ENCODE measurements around the gene ELN.

DNA sequence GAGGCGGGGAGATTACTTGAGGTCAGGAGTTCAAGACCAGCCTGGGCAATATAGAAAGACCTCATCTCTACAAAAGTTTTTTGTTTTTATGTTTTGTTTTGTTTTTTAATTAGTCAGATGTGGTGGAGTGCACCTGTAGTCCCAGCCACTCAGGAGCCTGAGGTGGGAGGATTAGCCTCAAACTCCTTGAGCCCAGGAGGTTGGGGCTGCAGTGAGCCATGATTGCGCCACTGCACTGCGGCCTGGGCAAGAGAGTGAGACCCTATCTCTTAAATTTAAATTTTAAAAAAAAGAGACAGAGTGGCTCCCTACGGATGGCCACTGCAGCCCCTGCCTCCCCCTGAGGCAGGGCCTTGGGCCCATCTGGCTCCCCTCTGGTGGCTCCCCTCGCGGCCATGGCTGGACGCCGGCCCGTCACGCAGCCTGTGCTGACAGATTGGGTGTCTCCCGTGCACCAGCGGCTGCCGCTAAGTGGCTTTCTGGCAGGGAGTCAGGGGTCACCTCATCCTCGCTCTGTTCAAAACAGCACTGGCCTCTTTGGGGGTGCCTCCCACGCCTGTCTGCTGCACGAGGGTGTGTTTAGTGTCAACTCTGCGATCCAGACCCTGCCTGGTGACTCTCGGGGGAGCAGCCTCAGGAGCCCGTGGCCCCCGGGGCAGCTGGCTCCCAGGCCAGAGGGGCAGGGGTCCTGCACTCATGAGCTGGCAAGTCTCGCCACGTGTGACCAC lies 44.4 kb upstream of the ELN start:
- TF ChIP-seq TEAD4 (IDR thresholded peaks at IDR 0.05) = no peak
- TF ChIP-seq CREB1 (IDR thresholded peaks at IDR 0.05; ENCODE audit: low read depth) = no peak
- TF ChIP-seq YY1 (IDR thresholded peaks at IDR 0.05; ENCODE audit: low read depth) = no peak
- no peak for TF ChIP-seq CEBPB (IDR thresholded peaks at IDR 0.05)
- TF ChIP-seq, protein P1, sequence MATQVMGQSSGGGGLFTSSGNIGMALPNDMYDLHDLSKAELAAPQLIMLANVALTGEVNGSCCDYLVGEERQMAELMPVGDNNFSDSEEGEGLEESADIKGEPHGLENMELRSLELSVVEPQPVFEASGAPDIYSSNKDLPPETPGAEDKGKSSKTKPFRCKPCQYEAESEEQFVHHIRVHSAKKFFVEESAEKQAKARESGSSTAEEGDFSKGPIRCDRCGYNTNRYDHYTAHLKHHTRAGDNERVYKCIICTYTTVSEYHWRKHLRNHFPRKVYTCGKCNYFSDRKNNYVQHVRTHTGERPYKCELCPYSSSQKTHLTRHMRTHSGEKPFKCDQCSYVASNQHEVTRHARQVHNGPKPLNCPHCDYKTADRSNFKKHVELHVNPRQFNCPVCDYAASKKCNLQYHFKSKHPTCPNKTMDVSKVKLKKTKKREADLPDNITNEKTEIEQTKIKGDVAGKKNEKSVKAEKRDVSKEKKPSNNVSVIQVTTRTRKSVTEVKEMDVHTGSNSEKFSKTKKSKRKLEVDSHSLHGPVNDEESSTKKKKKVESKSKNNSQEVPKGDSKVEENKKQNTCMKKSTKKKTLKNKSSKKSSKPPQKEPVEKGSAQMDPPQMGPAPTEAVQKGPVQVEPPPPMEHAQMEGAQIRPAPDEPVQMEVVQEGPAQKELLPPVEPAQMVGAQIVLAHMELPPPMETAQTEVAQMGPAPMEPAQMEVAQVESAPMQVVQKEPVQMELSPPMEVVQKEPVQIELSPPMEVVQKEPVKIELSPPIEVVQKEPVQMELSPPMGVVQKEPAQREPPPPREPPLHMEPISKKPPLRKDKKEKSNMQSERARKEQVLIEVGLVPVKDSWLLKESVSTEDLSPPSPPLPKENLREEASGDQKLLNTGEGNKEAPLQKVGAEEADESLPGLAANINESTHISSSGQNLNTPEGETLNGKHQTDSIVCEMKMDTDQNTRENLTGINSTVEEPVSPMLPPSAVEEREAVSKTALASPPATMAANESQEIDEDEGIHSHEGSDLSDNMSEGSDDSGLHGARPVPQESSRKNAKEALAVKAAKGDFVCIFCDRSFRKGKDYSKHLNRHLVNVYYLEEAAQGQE (IDR thresholded peaks at IDR 0.05; ENCODE audit: low read depth) = no peak
- TF ChIP-seq EP300 (IDR thresholded peaks at IDR 0.05; ENCODE audit: borderline replicate concordance) = no peak
- no peak for TF ChIP-seq ZBTB7A (IDR thresholded peaks at IDR 0.05; ENCODE audit: low read depth)
- no peak for TF ChIP-seq MAX (IDR thresholded peaks at IDR 0.05)
- TF ChIP-seq TAF1 (IDR thresholded peaks at IDR 0.05; ENCODE audit: low read depth) = no peak
